Testis (tissue), 2 donors: Measurements from ENCODE around the gene CUEDC1.
"Not testable (repeated sequence)": the region's sequence is repeated elsewhere in the genome, so short reads cannot be mapped to it uniquely, and the experiment has no call there.

Experiments
- POLR2A ChIP-seq: fragments of 450-650 bp; IDR thresholded peaks from one replicate; pipeline ENCODE4 v1.6.1; 2017; ENCODE audit warnings: antibody characterized with exemption, mild to moderate bottlenecking, moderate library complexity
- TF ChIP-seq, protein P1 (sequence below), 3 experiments: fragments of 450-650 bp in 2 of 3; fragments of 200-600 bp in 1 of 3; sonication (generic) in 1 of 3; IDR thresholded peaks; one replicate each; pipeline ENCODE4 v1.5.1; 2016 to 2019; ENCODE audit warnings: antibody characterized with exemption in 3 of 3, mild to moderate bottlenecking in 2 of 3, moderate library complexity in 1 of 3

DNA sequence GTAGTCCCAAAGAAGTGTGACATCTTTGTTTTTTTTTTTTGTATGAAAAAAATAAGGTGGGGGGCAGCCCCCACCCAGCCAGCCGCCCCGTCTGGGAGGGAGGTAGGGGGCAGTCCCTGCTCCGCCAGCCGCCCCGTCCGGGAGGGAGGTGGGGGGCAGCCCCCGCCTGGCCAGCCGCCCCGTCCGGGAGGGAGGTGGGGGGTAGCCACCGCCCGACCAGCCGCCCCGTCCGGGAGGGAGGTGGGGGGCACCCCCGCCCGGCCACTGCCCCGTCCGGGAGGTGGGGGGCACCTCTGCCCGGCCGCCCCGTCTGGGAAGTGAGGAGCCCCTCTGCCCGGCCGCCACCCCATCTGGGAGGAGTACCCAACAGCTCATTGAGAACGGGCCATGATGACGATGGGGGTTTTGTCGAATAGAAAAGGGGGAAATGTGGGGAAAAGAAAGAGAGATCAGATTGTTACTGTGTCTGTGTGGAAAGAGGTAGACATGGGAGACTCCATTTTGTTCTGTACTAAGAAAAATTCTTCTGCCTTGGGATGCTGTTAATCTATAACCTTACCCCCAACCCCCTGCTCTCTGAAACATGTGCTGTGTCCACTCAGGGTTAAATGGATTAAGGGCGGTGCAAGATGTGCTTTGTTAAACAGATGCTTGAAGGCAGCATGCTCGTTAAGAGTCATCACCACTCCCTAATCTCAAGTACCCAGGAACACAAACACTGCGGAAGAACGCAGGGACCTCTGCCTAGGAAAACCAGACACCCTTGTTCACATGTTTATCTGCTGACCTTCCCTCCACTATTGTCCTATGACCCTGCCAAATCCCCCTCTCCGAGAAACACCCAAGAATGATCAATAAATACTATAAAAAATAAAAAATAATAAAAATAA lies 108.9 kb downstream of the CUEDC1 start:
- TF ChIP-seq, protein P1, sequence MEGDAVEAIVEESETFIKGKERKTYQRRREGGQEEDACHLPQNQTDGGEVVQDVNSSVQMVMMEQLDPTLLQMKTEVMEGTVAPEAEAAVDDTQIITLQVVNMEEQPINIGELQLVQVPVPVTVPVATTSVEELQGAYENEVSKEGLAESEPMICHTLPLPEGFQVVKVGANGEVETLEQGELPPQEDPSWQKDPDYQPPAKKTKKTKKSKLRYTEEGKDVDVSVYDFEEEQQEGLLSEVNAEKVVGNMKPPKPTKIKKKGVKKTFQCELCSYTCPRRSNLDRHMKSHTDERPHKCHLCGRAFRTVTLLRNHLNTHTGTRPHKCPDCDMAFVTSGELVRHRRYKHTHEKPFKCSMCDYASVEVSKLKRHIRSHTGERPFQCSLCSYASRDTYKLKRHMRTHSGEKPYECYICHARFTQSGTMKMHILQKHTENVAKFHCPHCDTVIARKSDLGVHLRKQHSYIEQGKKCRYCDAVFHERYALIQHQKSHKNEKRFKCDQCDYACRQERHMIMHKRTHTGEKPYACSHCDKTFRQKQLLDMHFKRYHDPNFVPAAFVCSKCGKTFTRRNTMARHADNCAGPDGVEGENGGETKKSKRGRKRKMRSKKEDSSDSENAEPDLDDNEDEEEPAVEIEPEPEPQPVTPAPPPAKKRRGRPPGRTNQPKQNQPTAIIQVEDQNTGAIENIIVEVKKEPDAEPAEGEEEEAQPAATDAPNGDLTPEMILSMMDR (IDR thresholded peaks at IDR 0.05): not testable (repeated sequence)
- TF ChIP-seq POLR2A: not testable (repeated sequence)
